Measurements from ENCODE around the gene ZNF579.

DNA sequence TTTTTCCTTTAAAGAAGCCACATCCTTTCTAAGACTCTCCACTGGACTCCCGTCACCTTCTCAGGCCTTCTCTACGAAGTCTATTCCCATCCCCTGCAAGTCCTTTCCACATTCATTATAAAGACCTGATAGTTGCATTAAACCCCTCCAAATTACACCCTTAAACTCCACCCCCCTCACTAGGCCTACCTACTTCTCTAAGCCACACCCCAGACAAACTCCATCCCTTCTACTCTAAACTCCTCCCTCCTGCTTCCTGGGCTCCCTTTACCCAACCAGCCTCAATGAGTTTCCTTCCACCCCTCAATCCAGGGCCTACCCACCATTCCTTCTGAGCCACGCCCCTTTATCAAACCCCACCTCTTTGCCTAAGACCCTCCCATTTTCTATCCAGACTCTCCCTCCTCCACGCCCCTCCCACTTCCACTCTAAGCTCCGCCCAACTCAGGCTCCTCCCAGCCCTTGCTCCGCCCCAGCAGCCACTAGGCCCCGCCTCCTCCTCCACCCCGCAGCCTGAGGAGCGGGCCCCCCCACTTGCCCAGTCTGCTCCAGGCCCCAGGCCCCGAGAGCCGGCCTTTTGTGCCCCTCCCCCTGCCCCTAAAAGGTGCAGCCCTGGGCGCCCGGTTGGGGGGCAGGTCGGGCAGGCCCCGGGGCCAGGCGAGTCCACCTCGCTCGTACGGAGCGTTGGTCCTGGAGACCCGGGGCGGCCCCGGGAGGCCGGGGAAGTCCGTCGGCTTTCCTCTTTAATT is 18.2 kb upstream of the ZNF579 start:
- TF ChIP-seq, protein P1, sequence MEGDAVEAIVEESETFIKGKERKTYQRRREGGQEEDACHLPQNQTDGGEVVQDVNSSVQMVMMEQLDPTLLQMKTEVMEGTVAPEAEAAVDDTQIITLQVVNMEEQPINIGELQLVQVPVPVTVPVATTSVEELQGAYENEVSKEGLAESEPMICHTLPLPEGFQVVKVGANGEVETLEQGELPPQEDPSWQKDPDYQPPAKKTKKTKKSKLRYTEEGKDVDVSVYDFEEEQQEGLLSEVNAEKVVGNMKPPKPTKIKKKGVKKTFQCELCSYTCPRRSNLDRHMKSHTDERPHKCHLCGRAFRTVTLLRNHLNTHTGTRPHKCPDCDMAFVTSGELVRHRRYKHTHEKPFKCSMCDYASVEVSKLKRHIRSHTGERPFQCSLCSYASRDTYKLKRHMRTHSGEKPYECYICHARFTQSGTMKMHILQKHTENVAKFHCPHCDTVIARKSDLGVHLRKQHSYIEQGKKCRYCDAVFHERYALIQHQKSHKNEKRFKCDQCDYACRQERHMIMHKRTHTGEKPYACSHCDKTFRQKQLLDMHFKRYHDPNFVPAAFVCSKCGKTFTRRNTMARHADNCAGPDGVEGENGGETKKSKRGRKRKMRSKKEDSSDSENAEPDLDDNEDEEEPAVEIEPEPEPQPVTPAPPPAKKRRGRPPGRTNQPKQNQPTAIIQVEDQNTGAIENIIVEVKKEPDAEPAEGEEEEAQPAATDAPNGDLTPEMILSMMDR (conservative IDR thresholded peaks at IDR 0.05; ENCODE audit: low read depth, low read length): no peak
- no peak for TF ChIP-seq EZH2phosphoT487 (IDR thresholded peaks at IDR 0.05; ENCODE audit: borderline replicate concordance, low read length)
- TF ChIP-seq EZH2 (IDR thresholded peaks at IDR 0.05; ENCODE audit: low read length, unreplicated experiment): no peak
